Measurements from ENCODE around the gene SLC15A5.

GRCh38 chr12:16300736-16301135, 23.3 kb upstream of the SLC15A5 start:
- no peak for TF ChIP-seq CTCF (IDR thresholded peaks at IDR 0.05; ENCODE audit: low read length)
- no peak for TF ChIP-seq EZH2 (optimal IDR thresholded peaks at IDR 0.05; ENCODE audit: low read depth, low read length)
- TF ChIP-seq EZH2phosphoT487 (IDR thresholded peaks at IDR 0.05; ENCODE audit: low read length), result no peak

Data from MM.1S (cell line).